AG09309 (cell line): ENCODE results near the gene IL7R.
"Not testable (repeated sequence)": the region's sequence is repeated elsewhere in the genome, so short reads cannot be mapped to it uniquely, and the experiment has no call there.

Experiments used
- DNase-seq: peaks from one replicate; pipeline ENCODE4 v3.0.0-alpha.2; 2010; ENCODE audit warnings: low read depth
- H3K4me3 ChIP-seq: 2 replicates; pipeline ENCODE4 v1.5.1; 2011; ENCODE audit warnings: mild to moderate bottlenecking, low read depth, low read length, moderate library complexity; ENCODE audit not compliant: control insufficient read depth
- CTCF ChIP-seq: IDR thresholded peaks from 2 replicates; pipeline ENCODE4 v1.5.1; 2011; ENCODE audit warnings: mild to moderate bottlenecking, low read depth, low read length, inconsistent platforms; ENCODE audit not compliant: insufficient read depth, control insufficient read depth; ENCODE audit errors: missing control alignments

The IL7R gene

GRCh38 chr5:35835796-35836742, 20.6 kb upstream of the IL7R start:
- no peak for TF ChIP-seq CTCF
- H3K4me3 ChIP-seq: no peak overlapping the region
- no peak for DNase-seq

- TF ChIP-seq CTCF: no peak
- no peak overlapping the region for H3K4me3 ChIP-seq
- no peak for DNase-seq
Observed at GRCh38 chr5:35838370-35839042, 18.2 kb upstream of the IL7R start.

- no peak for DNase-seq
- no peak overlapping the region for H3K4me3 ChIP-seq
- TF ChIP-seq CTCF: no peak
Observed at GRCh38 chr5:35842856-35843255, 13.8 kb upstream of the IL7R start.

- not testable (repeated sequence) for H3K4me3 ChIP-seq, DNase-seq
Observed at GRCh38 chr5:35845508-35845907, 11.2 kb upstream of the IL7R start.

- no peak for TF ChIP-seq CTCF
- H3K4me3 ChIP-seq: no peak overlapping the region
- no peak for DNase-seq
Observed at GRCh38 chr5:35847491-35847890, 9.2 kb upstream of the IL7R start.

- TF ChIP-seq CTCF: no peak
- no peak overlapping the region for H3K4me3 ChIP-seq
- DNase-seq: no peak
Observed at GRCh38 chr5:35847961-35848360, 8.7 kb upstream of the IL7R start.

GRCh38 chr5:35849860-35850259, 6.8 kb upstream of the IL7R start:
- no peak overlapping the region for H3K4me3 ChIP-seq
- no peak for DNase-seq
- TF ChIP-seq CTCF: no peak
